Measurements from ENCODE around the gene FOXJ3. TPM values are rescaled to one million over a fixed set of nuclear protein-coding genes. Genes with fewer than 3 reads are reported as not detected.

The FOXJ3 gene
- total RNA-seq, 1 donor = 38.0 TPM

GRCh38 chr1:42135426-42135825 lies 199.6 kb downstream of the FOXJ3 start:
- DNase-seq (ENCODE audit: low read depth) = peak; percentile 41
- TF ChIP-seq, protein P1, sequence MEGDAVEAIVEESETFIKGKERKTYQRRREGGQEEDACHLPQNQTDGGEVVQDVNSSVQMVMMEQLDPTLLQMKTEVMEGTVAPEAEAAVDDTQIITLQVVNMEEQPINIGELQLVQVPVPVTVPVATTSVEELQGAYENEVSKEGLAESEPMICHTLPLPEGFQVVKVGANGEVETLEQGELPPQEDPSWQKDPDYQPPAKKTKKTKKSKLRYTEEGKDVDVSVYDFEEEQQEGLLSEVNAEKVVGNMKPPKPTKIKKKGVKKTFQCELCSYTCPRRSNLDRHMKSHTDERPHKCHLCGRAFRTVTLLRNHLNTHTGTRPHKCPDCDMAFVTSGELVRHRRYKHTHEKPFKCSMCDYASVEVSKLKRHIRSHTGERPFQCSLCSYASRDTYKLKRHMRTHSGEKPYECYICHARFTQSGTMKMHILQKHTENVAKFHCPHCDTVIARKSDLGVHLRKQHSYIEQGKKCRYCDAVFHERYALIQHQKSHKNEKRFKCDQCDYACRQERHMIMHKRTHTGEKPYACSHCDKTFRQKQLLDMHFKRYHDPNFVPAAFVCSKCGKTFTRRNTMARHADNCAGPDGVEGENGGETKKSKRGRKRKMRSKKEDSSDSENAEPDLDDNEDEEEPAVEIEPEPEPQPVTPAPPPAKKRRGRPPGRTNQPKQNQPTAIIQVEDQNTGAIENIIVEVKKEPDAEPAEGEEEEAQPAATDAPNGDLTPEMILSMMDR (IDR thresholded peaks at IDR 0.05; ENCODE audit: insufficient read depth, low read length) = no peak
- no peak overlapping the region for H3K4me3 ChIP-seq (ENCODE audit: low read depth, low read length)

DNA sequence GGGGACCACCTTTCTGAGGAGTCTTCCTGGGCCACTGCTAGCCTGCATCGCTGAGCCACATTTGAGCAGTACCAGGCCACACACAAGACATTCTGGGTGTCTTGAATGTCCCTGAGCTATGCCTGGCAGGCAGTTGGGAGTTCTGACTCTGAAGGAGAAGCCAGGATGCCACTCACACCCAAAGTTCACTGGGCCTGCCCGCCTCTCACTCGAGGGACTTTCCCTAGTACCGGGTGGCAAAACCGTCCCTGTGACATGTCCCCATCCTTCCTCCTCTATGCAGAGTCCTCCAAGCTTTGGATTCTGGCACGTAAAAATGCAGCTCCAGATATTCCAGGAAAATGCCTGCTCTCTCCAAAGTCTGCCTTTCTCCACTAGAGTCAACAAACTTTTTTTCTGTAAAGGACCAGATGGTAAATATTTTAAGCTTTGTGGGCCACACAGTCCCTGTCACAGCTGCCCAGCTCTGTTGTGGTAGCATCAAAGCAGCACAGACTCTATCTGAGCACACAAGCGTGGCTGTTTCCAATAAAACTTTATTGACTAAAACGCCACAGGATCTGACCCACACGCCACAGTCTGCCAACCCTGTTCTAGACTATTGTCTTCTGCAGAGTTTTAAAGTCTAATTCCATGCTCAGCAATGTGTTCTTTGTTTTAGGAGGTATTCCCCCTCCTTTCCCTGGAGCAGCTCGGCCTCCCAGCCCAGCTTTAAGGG lies 201.1 kb downstream of the FOXJ3 start:
- no peak for DNase-seq (ENCODE audit: low read depth)
- no peak overlapping the region for H3K4me3 ChIP-seq (ENCODE audit: low read depth, low read length)
- TF ChIP-seq, protein P1 (IDR thresholded peaks at IDR 0.05; ENCODE audit: insufficient read depth, low read length) = no peak

GRCh38 chr1:42133390-42133789 lies 201.6 kb downstream of the FOXJ3 start:
- DNase-seq (ENCODE audit: low read depth) = no peak
- no peak overlapping the region for H3K4me3 ChIP-seq (ENCODE audit: low read depth, low read length)
- TF ChIP-seq, protein P1 (IDR thresholded peaks at IDR 0.05; ENCODE audit: insufficient read depth, low read length) = no peak

DNA sequence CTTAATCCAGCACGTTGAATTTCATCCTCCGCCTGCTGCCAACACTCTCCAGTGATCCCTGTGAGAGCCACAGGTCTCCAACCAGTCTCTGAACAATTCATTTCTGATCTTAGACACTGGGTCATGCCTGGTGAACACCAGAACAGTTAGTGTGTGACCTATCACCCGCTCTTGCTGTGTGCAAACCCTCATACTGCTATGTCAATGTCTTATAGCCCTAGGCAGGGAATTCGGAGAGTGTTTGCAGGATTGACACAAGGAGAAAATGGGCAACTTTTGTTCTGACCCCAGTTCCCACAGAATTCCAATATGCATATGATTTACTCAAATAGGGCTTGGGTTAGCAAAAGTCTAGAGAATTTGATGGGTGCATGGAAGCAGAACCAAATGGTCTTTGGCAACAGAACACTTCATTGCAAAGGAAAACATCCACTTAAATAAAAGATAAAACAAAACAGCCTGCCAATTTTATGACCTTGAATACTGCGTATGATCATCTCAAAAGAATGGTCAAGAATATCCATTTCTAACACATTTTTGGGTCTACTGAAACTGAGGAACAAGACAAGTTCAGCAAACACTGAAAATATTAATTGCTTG lies 204.9 kb downstream of the FOXJ3 start:
- no peak overlapping the region for H3K4me3 ChIP-seq (ENCODE audit: low read depth, low read length)
- DNase-seq (ENCODE audit: low read depth) = no peak
- TF ChIP-seq, protein P1 (IDR thresholded peaks at IDR 0.05; ENCODE audit: insufficient read depth, low read length) = no peak

GRCh38 chr1:42128964-42129363 lies 206.1 kb downstream of the FOXJ3 start:
- DNase-seq (ENCODE audit: low read depth) = no peak
- TF ChIP-seq, protein P1 (IDR thresholded peaks at IDR 0.05; ENCODE audit: insufficient read depth, low read length) = no peak
- no peak overlapping the region for H3K4me3 ChIP-seq (ENCODE audit: low read depth, low read length)

DNA sequence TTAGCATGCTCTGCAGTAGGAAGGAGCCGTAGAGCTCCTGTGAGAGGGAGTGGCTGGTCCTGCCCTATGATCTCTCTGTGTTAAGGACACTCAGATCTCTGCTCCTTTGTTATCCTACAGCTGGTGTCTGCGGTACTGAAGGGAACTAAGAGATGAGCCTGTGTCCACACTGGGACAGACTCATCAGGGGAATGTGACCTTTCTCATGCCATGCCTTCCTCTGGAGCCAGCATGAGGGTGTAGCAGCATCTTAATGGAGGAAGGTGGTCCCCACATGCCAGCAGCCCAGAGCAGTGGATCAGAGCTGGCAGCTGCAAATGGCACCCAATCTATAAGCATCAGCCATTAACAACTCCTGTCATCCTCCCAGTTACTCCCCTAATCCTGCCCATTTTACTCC lies 206.5 kb downstream of the FOXJ3 start:
- TF ChIP-seq, protein P1 (IDR thresholded peaks at IDR 0.05; ENCODE audit: insufficient read depth, low read length) = no peak
- no peak overlapping the region for H3K4me3 ChIP-seq (ENCODE audit: low read depth, low read length)
- DNase-seq (ENCODE audit: low read depth) = no peak

Data from fibroblast of the aortic adventitia (primary cell).